Keratinocyte (primary cell): ENCODE results near the gene REXO1. TPM values are rescaled to one million over a fixed set of nuclear protein-coding genes. Genes with fewer than 3 reads are reported as not detected.
A peak's percentile ranks its signal among the peaks of the same experiment; 100 is the strongest.

Experiments
- DNase-seq: peaks from one replicate; pipeline ENCODE4 v3.0.0-alpha.2; 2011; ENCODE audit warnings: low read depth, missing footprints, low spot score
- FAIRE-seq: peaks from 2 replicates; lab custom pipeline; 2011; peaks lifted over from hg19 to GRCh38; lab: Jason Lieb, UNC
- H2AFZ ChIP-seq: 2 replicates; pipeline ENCODE4 v1.6.0; 2012; ENCODE audit warnings: low read length, control low read depth, inconsistent platforms; ENCODE audit not compliant: control insufficient read depth
- H3K27ac ChIP-seq: 2 replicates; pipeline ENCODE4 v1.5.1; 2011; ENCODE audit warnings: low read length; ENCODE audit not compliant: control insufficient read depth, insufficient read depth
- H3K27me3 ChIP-seq: 3 replicates; pipeline ENCODE4 v1.6.0; 2011; ENCODE audit warnings: low read length; ENCODE audit not compliant: control insufficient read depth, insufficient read depth; ENCODE audit errors: extremely low read depth
- H3K36me3 ChIP-seq, 2 experiments: 2 replicates in 1 of 2; 3 replicates in 1 of 2; pipeline ENCODE4 v1.5.1; 2011; ENCODE audit warnings: low read length in 2 of 2, mild to moderate bottlenecking in 1 of 2; ENCODE audit not compliant: control insufficient read depth in 2 of 2, insufficient read depth in 2 of 2; ENCODE audit errors: extremely low read depth in 1 of 2
- H3K4me1 ChIP-seq: 3 replicates; pipeline ENCODE4 v1.5.1; 2011; ENCODE audit warnings: low read length; ENCODE audit not compliant: control insufficient read depth, insufficient read depth; ENCODE audit errors: extremely low read depth
- H3K4me2 ChIP-seq: 3 replicates; pipeline ENCODE4 v1.6.0; 2011; ENCODE audit warnings: low read depth, low read length; ENCODE audit not compliant: control insufficient read depth, insufficient read depth; ENCODE audit errors: extremely low read depth
- H3K4me3 ChIP-seq, 3 experiments: fragments of 200-600 bp in 1 of 3; sonication (generic) in 1 of 3; 2 replicates in 2 of 3; 3 replicates in 1 of 3; pipeline ENCODE4 v1.5.1; 2011 to 2016; ENCODE audit warnings: low read length in 3 of 3, mild to moderate bottlenecking in 3 of 3, control low read depth in 2 of 3, inconsistent platforms in 1 of 3, low read depth in 1 of 3, mixed read lengths in 1 of 3, mixed run types in 1 of 3, moderate library complexity in 1 of 3; ENCODE audit not compliant: control insufficient read depth in 2 of 3, insufficient read depth in 2 of 3; ENCODE audit errors: extremely low read depth in 1 of 3
- H3K79me2 ChIP-seq: 2 replicates; pipeline ENCODE4 v1.6.0; 2012; ENCODE audit warnings: low read length; ENCODE audit not compliant: control insufficient read depth, insufficient read depth
- H3K9ac ChIP-seq: 3 replicates; pipeline ENCODE4 v1.6.0; 2011; ENCODE audit warnings: low read length; ENCODE audit not compliant: control insufficient read depth, insufficient read depth; ENCODE audit errors: extremely low read depth
- H3K9me1 ChIP-seq: 3 replicates; pipeline ENCODE4 v1.6.0; 2011; ENCODE audit warnings: low read length; ENCODE audit not compliant: control insufficient read depth, insufficient read depth; ENCODE audit errors: extremely low read depth
- H3K9me3 ChIP-seq: 2 replicates; pipeline ENCODE4 v1.5.1; 2012; ENCODE audit warnings: low read depth, low read length; ENCODE audit not compliant: control insufficient read depth
- H4K20me1 ChIP-seq: 3 replicates; pipeline ENCODE4 v1.6.0; 2011; ENCODE audit warnings: low read length; ENCODE audit not compliant: control insufficient read depth, insufficient read depth; ENCODE audit errors: extremely low read depth
- CTCF ChIP-seq, 3 experiments: IDR thresholded peaks in 1 of 3; conservative IDR thresholded peaks in 1 of 3; optimal IDR thresholded peaks in 1 of 3; 2 replicates in 2 of 3; 3 replicates in 1 of 3; pipeline versions ENCODE3 to v1.5.1; 2011; ENCODE audit warnings: low read length in 3 of 3, mild to moderate bottlenecking in 3 of 3, moderate library complexity in 2 of 3, control low read depth in 1 of 3, inconsistent platforms in 1 of 3; ENCODE audit not compliant: insufficient read depth in 2 of 3; ENCODE audit errors: extremely low read depth in 1 of 3
- EZH2 ChIP-seq: IDR thresholded peaks from one replicate; pipeline ENCODE4 v1.6.1; 2012; ENCODE audit warnings: inconsistent platforms, mild to moderate bottlenecking, low read length, moderate library complexity
- dilution Hi-C: fragments of 300-500 bp; cut with MboI; formaldehyde crosslinking; loops from one replicate; pipeline ENCODE4 v1.7.0; 2020; ENCODE audit warnings: low sequenced_read_pairs; ENCODE audit not compliant: extremely low pct_ligation_motif_present
- polyA plus RNA-seq, 5 experiments: library from polyadenylated mRNA; depleted of rRNA in 3 of 5; stranded (reverse) in 3 of 5; stranded (forward) in 1 of 5; unstranded in 1 of 5; fragments of >200 nt; gene quantifications; 1 replicate in 1 of 5; 2 replicates in 3 of 5; 3 replicates in 1 of 5; pipeline versions ENCODE4 v1.2.1 to v1.2.3, GENCODE V29; 2011 to 2012; ENCODE audit warnings: missing spikeins in 2 of 5, low read depth in 1 of 5, low replicate concordance in 1 of 5

The REXO1 gene
- polyA plus RNA-seq, 1 donor (not counting 4 experiments of a cell fraction or from before 2014, with no cell fraction given) = 6.1 TPM

GRCh38 chr19:1874554-1875185 is 26.4 kb upstream of the REXO1 start:
- Histone ChIP-seq H3K9me3 (no peaks in the 10 kb centered on the region), H3K27ac (peak overlapping the region; percentile 79), H3K4me3 (peak overlapping the region; percentile 60 to 94 (median 80)), H3K79me2 (peaks cover 44% of the 10 kb centered on the region), H3K36me3 (peaks cover 0 to 2% of the 10 kb centered on the region in 2 experiments), H3K9ac (peak overlapping the region; percentile 90), H3K4me1 (peaks cover 27% of the 10 kb centered on the region), H3K27me3 (no peaks in the 10 kb centered on the region), H4K20me1 (peaks cover 6% of the 10 kb centered on the region), H3K4me2 (peak overlapping the region; percentile 99), H3K9me1 (no peaks in the 10 kb centered on the region), H2AFZ (no peak overlapping the region)
- dilution Hi-C loops = no loop called here
- DNase-seq = no peak
- peak; percentile 63 for FAIRE-seq
- TF ChIP-seq EZH2 (no peak), CTCF (optimal IDR thresholded peaks at IDR 0.05 in 1 of 3, IDR thresholded peaks at IDR 0.05 in 1 of 3, conservative IDR thresholded peaks at IDR 0.05 in 1 of 3; ENCODE audit: extremely low read depth in 1 of 3, insufficient read depth in 2 of 3, low read length in 3 of 3) (no peak)

GRCh38 chr19:1873524-1874473 is 25.5 kb upstream of the REXO1 start:
- DNase-seq (no peak), FAIRE-seq (peak; percentile 59)
- Histone ChIP-seq H3K79me2 (peaks cover 44% of the 10 kb centered on the region), H3K9me1 (no peaks in the 10 kb centered on the region), H3K36me3 (peaks cover 0 to 2% of the 10 kb centered on the region in 2 experiments), H2AFZ (no peak overlapping the region), H3K27me3 (no peaks in the 10 kb centered on the region), H3K27ac (peak overlapping the region; percentile 79), H4K20me1 (peaks cover 6% of the 10 kb centered on the region), H3K9me3 (no peaks in the 10 kb centered on the region), H3K9ac (peak overlapping the region; percentile 90), H3K4me2 (peak overlapping the region; percentile 99), H3K4me3 (peak overlapping the region; percentile 17 to 80 (median 60)), H3K4me1 (peaks cover 27% of the 10 kb centered on the region)
- dilution Hi-C loops = no loop called here
- no peak for TF ChIP-seq EZH2
- no peak for TF ChIP-seq CTCF (optimal IDR thresholded peaks at IDR 0.05 in 1 of 3, IDR thresholded peaks at IDR 0.05 in 1 of 3, conservative IDR thresholded peaks at IDR 0.05 in 1 of 3; ENCODE audit: extremely low read depth in 1 of 3, insufficient read depth in 2 of 3, low read length in 3 of 3)
